ENCODE measurements around the gene NF1. TPM values are rescaled to one million over a fixed set of nuclear protein-coding genes. Genes with fewer than 3 reads are reported as not detected.

Gene NF1
- total RNA-seq, 5 donors from 2014 or later (not counting 1 experiment from before 2014, with no cell fraction given): 30.8 to 32.6 (median 31.8) TPM

DNA sequence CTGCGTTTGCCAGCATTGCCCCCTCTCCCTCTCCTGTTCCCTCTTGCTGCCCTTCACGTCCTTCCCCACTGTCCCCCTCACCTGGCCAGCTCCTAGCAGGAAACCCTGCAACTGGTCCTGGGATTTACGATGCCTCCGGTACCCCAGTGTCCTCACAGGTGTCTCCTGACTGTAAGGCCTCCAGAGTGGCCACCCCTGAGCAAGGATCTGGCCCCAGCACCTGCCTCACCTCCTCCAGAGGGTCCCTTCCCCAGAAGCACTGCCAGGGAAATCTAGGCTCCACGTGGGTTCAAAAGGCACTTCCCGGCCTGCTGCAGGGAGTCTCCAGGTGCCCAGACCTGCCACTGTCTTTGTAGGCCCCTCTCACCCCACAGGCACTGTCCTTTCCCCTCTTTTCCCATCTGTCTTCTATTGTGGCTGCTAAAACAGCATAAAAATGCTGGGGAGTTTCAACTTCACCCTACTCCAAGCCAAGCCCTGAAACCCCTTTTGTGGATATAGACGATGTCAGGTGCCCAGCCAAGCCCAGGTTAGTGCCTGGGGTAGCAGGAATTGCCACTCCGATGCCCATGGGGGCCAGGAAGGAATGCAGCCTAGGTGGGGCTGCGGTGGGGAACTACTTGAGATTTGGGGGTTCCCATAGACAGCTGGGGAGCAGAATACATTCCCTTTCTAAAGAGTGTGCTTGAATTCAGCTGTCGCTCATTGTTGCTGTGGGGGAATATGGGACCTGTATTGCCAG is 322.4 kb downstream of the NF1 start:
- H3K4me1 Mint-ChIP-seq: no peaks in the 10 kb centered on the region
- peaks cover 0 to 26% of the 10 kb centered on the region in 2 experiments for H3K27me3 ChIP-seq (replicated peaks in 1 of 2; ENCODE audit: control insufficient read depth in 2 of 2, extremely low read depth in 1 of 2, insufficient read depth in 2 of 2, low read length in 1 of 2)
- ATAC-seq (replicated peaks in 1 of 4) (no peak), DNase-seq (no peak)
- POLR2A ChIA-PET: no interaction called here
- CTCF ChIA-PET: interaction anchor here in 1 of 2 donors (0.6 kb wide), 1 partner anchor 13 kb away, joined by 5 read pairs; no protein-coding TSS in a partner anchor
- H3K9me3 ChIP-seq: no peaks in the 10 kb centered on the region
- no peaks in the 10 kb centered on the region for H3K36me3 ChIP-seq (ENCODE audit: control insufficient read depth in 2 of 2, extremely low read depth in 1 of 2, insufficient read depth in 1 of 2, low read length in 1 of 2)
- peaks cover 0 to 2% (median under 1%) of the 10 kb centered on the region in 3 donors for H3K9me3 Mint-ChIP-seq
- H3K27ac ChIP-seq (ENCODE audit: low read length): no peak overlapping the region
- no peak overlapping the region for H3K27ac Mint-ChIP-seq
- no peaks in the 10 kb centered on the region for H3K36me3 Mint-ChIP-seq
- WGBS (ENCODE audit: insufficient coverage): 76% methylated on average over 10 of the region's 10 CpGs
- peaks cover 0 to 2% of the 10 kb centered on the region in 2 donors for H3K27me3 Mint-ChIP-seq
- no peaks in the 10 kb centered on the region for H3K4me1 ChIP-seq (ENCODE audit: control insufficient read depth in 1 of 2, extremely low read depth in 1 of 2, insufficient read depth in 2 of 2, low read length in 2 of 2)
- H3K4me3 Mint-ChIP-seq: no peak overlapping the region
- H3K4me3 ChIP-seq (ENCODE audit: control insufficient read depth in 1 of 2, extremely low read depth in 1 of 2, low read length in 1 of 2): no peak overlapping the region

DNA sequence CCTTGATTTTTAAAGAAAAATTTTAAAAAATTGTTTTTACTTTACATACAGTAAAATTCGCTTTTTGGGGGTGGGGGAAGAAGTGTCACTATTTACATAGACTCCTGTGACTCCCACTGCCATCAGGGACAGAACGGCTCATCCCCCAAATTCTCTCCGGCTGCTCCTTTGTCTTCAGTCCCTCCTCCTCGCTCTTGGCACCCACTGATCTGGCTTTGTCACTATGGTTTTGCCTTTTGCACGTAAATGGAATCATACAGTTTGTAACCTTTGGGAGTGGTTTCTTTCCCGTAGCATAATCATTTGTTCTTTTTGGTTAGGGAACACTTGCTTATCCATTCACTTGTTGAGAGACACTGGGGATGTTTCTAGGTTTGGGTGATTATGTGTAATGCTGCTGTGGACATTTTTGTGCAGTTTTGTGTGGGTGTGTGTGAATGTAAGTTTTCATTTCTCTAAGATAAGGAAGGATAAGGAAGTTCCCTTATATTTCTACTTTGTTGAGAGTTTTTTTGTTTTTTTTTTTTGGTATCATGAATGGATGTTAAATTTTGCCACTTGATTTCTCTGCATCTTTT is 324.1 kb downstream of the NF1 start:
- CTCF ChIA-PET: no interaction called here
- H3K9me3 Mint-ChIP-seq: peaks cover 7 to 13% (median 9%) of the 10 kb centered on the region in 3 donors

DNA sequence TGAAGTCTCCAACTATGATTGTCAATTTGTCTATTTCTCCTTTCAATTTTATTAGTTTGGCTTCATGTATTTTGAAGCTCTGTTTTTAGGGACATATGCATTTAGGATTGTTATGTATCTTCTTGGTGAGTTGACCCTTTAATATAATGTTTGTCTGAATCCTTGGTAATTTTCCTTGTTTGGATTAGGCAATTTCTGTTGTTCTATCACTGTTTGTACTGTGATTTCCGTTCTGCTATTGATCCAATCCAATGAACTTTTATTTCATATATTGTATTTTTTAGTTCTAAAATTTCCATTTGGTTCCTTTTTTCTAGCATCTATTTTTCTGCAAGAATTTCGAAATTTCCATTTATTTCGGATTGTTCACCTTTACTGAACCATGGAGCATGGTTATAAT is 327.7 kb downstream of the NF1 start:
- no CpG with 5 or more reads among the region's 3 CpGs for WGBS (ENCODE audit: insufficient coverage)
- POLR2A ChIA-PET: interaction anchor here in 1 of 2 donors (0.7 kb wide), 1 partner anchor 215 kb away, joined by 3 read pairs; no protein-coding TSS in a partner anchor
- Histone ChIP-seq H3K4me3 (ENCODE audit: control insufficient read depth in 1 of 2, extremely low read depth in 1 of 2, low read length in 1 of 2) (no peak overlapping the region), H3K27ac (ENCODE audit: low read length) (no peak overlapping the region), H3K36me3 (ENCODE audit: control insufficient read depth in 2 of 2, extremely low read depth in 1 of 2, insufficient read depth in 1 of 2, low read length in 1 of 2) (no peaks in the 10 kb centered on the region), H3K9me3 (no peaks in the 10 kb centered on the region), H3K27me3 (replicated peaks in 1 of 2; ENCODE audit: control insufficient read depth in 2 of 2, extremely low read depth in 1 of 2, insufficient read depth in 2 of 2, low read length in 1 of 2) (peaks cover 0 to 32% of the 10 kb centered on the region in 2 experiments), H3K4me1 (ENCODE audit: control insufficient read depth in 1 of 2, extremely low read depth in 1 of 2, insufficient read depth in 2 of 2, low read length in 2 of 2) (no peaks in the 10 kb centered on the region)
- peak overlapping the region in 1 of 2 donors; percentile 27 for H3K27ac Mint-ChIP-seq
- peaks cover 9 to 13% (median 9%) of the 10 kb centered on the region in 3 donors for H3K9me3 Mint-ChIP-seq
- peaks cover 9% of the 10 kb centered on the region for H3K36me3 Mint-ChIP-seq
- DNase-seq (no peak), ATAC-seq (replicated peaks in 1 of 4) (no peak)
- H3K4me1 Mint-ChIP-seq: no peaks in the 10 kb centered on the region
- no peak overlapping the region for H3K4me3 Mint-ChIP-seq
- H3K27me3 Mint-ChIP-seq: peaks cover 3 to 18% of the 10 kb centered on the region in 2 donors
- CTCF ChIA-PET: no interaction called here

More for the DNA sequence above, 324.1 kb downstream of the NF1 start:
- Histone ChIP-seq H3K4me3 (ENCODE audit: control insufficient read depth in 1 of 2, extremely low read depth in 1 of 2, low read length in 1 of 2) (no peak overlapping the region), H3K27ac (ENCODE audit: low read length) (no peak overlapping the region), H3K27me3 (replicated peaks in 1 of 2; ENCODE audit: control insufficient read depth in 2 of 2, extremely low read depth in 1 of 2, insufficient read depth in 2 of 2, low read length in 1 of 2) (peaks cover 0 to 28% of the 10 kb centered on the region in 2 experiments), H3K4me1 (ENCODE audit: control insufficient read depth in 1 of 2, extremely low read depth in 1 of 2, insufficient read depth in 2 of 2, low read length in 2 of 2) (no peaks in the 10 kb centered on the region), H3K36me3 (ENCODE audit: control insufficient read depth in 2 of 2, extremely low read depth in 1 of 2, insufficient read depth in 1 of 2, low read length in 1 of 2) (no peaks in the 10 kb centered on the region), H3K9me3 (no peaks in the 10 kb centered on the region)
- no peaks in the 10 kb centered on the region for H3K4me1 Mint-ChIP-seq
- WGBS (ENCODE audit: insufficient coverage): 73% methylated on average over 3 of the region's 6 CpGs
- H3K36me3 Mint-ChIP-seq: peaks cover 6% of the 10 kb centered on the region
- H3K27ac Mint-ChIP-seq: no peak overlapping the region
- H3K27me3 Mint-ChIP-seq: peaks cover 3 to 7% of the 10 kb centered on the region in 2 donors
- H3K4me3 Mint-ChIP-seq: no peak overlapping the region
- POLR2A ChIA-PET: no interaction called here
- no peak for ATAC-seq (replicated peaks in 1 of 4)
- no peak for DNase-seq

DNA sequence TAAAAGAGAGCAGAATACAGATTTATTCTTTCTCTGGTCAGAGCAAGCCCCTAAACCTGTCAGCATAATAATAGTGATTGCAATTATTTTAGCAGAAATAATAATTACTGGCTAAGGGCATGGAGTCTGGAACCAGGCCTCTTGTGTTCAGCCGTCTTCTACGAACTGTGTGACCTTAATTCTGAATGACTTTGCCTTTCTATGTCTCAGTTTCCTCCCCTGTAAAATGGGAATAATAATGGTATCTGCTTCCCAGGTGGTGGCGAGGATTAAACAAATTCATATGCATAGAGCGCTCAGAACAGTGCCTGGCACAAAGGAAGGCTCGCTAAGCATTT is 330.1 kb downstream of the NF1 start:
- ChIA-PET CTCF (interaction anchor here in 1 of 2 donors (1.2 kb wide), 1 partner anchor 97 kb away, joined by 3 read pairs; no protein-coding TSS in a partner anchor), POLR2A (no interaction called here)
- Mint-ChIP-seq H3K36me3 (peaks cover 9% of the 10 kb centered on the region), H3K9me3 (peaks cover 9 to 13% (median 9%) of the 10 kb centered on the region in 3 donors), H3K27ac (no peak overlapping the region), H3K4me1 (no peaks in the 10 kb centered on the region), H3K27me3 (peaks cover 5 to 22% of the 10 kb centered on the region in 2 donors), H3K4me3 (no peak overlapping the region)
- H3K27ac ChIP-seq (ENCODE audit: low read length): no peak overlapping the region
- 91% methylated on average over 5 of the region's 5 CpGs for WGBS (ENCODE audit: insufficient coverage)
- no peaks in the 10 kb centered on the region for H3K9me3 ChIP-seq
- no peaks in the 10 kb centered on the region for H3K4me1 ChIP-seq (ENCODE audit: control insufficient read depth in 1 of 2, extremely low read depth in 1 of 2, insufficient read depth in 2 of 2, low read length in 2 of 2)
- DNase-seq (no peak), ATAC-seq (replicated peaks in 1 of 4) (no peak)
- no peak overlapping the region for H3K4me3 ChIP-seq (ENCODE audit: control insufficient read depth in 1 of 2, extremely low read depth in 1 of 2, low read length in 1 of 2)
- peaks cover 0 to 47% of the 10 kb centered on the region in 2 experiments for H3K27me3 ChIP-seq (replicated peaks in 1 of 2; ENCODE audit: control insufficient read depth in 2 of 2, extremely low read depth in 1 of 2, insufficient read depth in 2 of 2, low read length in 1 of 2)
- no peaks in the 10 kb centered on the region for H3K36me3 ChIP-seq (ENCODE audit: control insufficient read depth in 2 of 2, extremely low read depth in 1 of 2, insufficient read depth in 1 of 2, low read length in 1 of 2)

DNA sequence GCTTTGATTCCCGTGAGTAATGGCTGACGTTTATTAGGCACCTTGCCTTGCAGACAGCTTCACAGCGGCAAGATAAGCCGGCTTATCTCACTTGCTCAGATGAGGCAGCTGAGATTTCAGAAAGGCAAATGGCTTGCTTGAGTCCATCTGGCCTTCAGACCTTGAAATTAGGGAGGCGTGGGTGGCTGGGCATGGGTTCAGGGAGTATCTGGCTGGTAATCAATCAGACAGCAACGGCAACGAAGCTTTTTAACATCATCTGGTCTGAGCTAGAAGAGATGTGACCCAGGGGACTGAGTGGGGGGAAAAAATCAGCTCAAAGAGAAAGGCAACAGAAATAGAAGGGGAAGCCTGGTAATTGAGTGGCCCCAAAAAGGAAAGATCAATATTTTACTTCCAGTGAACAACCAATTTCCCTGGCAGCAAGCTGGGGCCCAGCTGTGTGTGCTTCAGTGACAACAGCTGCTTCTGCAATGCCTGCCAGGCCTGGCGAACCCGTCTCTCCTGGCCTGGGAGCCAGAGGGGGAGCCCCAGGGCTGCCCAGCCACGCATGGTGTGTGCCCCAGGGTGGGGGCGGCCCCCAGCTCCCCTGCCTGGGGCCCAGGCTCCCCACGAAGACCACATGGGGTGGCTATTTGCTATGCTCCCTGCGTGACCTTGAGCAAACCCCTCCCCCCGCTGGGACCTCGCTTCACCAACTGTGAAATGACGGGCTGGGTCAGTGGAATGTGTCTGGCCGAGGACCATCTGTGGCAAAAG is 330.7 kb downstream of the NF1 start:
- Mint-ChIP-seq H3K9me3 (peaks cover 9 to 13% (median 9%) of the 10 kb centered on the region in 3 donors), H3K27ac (no peak overlapping the region), H3K27me3 (peaks cover 8 to 24% of the 10 kb centered on the region in 2 donors), H3K4me3 (no peak overlapping the region), H3K4me1 (no peaks in the 10 kb centered on the region), H3K36me3 (peaks cover 9% of the 10 kb centered on the region)
- Histone ChIP-seq H3K27me3 (replicated peaks in 1 of 2; ENCODE audit: control insufficient read depth in 2 of 2, extremely low read depth in 1 of 2, insufficient read depth in 2 of 2, low read length in 1 of 2) (peaks cover 0 to 50% of the 10 kb centered on the region in 2 experiments), H3K4me3 (ENCODE audit: control insufficient read depth in 1 of 2, extremely low read depth in 1 of 2, low read length in 1 of 2) (no peak overlapping the region), H3K9me3 (no peaks in the 10 kb centered on the region), H3K4me1 (ENCODE audit: control insufficient read depth in 1 of 2, extremely low read depth in 1 of 2, insufficient read depth in 2 of 2, low read length in 2 of 2) (no peaks in the 10 kb centered on the region), H3K27ac (ENCODE audit: low read length) (no peak overlapping the region), H3K36me3 (ENCODE audit: control insufficient read depth in 2 of 2, extremely low read depth in 1 of 2, insufficient read depth in 1 of 2, low read length in 1 of 2) (no peaks in the 10 kb centered on the region)
- POLR2A ChIA-PET: no interaction called here
- DNase-seq (no peak), ATAC-seq (replicated peaks in 1 of 4) (no peak)
- WGBS (ENCODE audit: insufficient coverage): 74% methylated on average over 15 of the region's 17 CpGs
- CTCF ChIA-PET: interaction anchor here in 1 of 2 donors (1.2 kb wide), 1 partner anchor 97 kb away, joined by 3 read pairs; no protein-coding TSS in a partner anchor
